H9 (cell line): ENCODE data around the gene DNAAF1. TPM values are rescaled to one million over a fixed set of nuclear protein-coding genes. Genes with fewer than 3 reads are reported as not detected.

Experiments
- DNase-seq: peaks from one replicate; pipeline ENCODE4 v3.0.0-alpha.2; 2017
- H2AFZ ChIP-seq: one replicate; pipeline ENCODE4 v1.6.1; 2013; ENCODE audit warnings: mild to moderate bottlenecking, low read length, control low read depth, moderate library complexity
- H2AK5ac ChIP-seq: 2 replicates; pipeline ENCODE4 v1.6.1; 2013; ENCODE audit warnings: low read length, control low read depth, mixed read lengths; ENCODE audit not compliant: insufficient read length
- H2BK120ac ChIP-seq: one replicate; pipeline ENCODE4 v1.6.1; 2013; ENCODE audit warnings: low read depth, mild to moderate bottlenecking, low read length, control low read depth, inconsistent platforms; ENCODE audit not compliant: poor library complexity, severe bottlenecking
- H2BK12ac ChIP-seq: 2 replicates; pipeline ENCODE4 v1.6.1; 2013; ENCODE audit warnings: low read length, control low read depth, mixed read lengths, low read depth; ENCODE audit not compliant: insufficient read length
- H2BK15ac ChIP-seq: 2 replicates; pipeline ENCODE4 v1.6.1; 2013; ENCODE audit warnings: low read depth, low read length, control low read depth
- H2BK20ac ChIP-seq: one replicate; pipeline ENCODE4 v1.6.1; 2013; ENCODE audit warnings: low read depth, mild to moderate bottlenecking, low read length, control low read depth, inconsistent platforms; ENCODE audit not compliant: poor library complexity, severe bottlenecking
- H2BK5ac ChIP-seq: 2 replicates; pipeline ENCODE4 v1.6.1; 2013; ENCODE audit warnings: low read length, control low read depth, mixed read lengths; ENCODE audit not compliant: insufficient read length
- H3K14ac ChIP-seq: 2 replicates; pipeline ENCODE4 v1.6.1; 2013; ENCODE audit warnings: low read length, control low read depth; ENCODE audit not compliant: insufficient read depth
- H3K18ac ChIP-seq: 2 replicates; pipeline ENCODE4 v1.6.1; 2013; ENCODE audit warnings: low read depth, mild to moderate bottlenecking, mixed read lengths, low read length, control low read depth; ENCODE audit not compliant: insufficient read length
- H3K23ac ChIP-seq: 2 replicates; pipeline ENCODE4 v1.6.1; 2013; ENCODE audit warnings: low read length, control low read depth, mixed read lengths, low read depth; ENCODE audit not compliant: insufficient read length
- H3K23me2 ChIP-seq: 2 replicates; pipeline ENCODE4 v1.6.1; 2013; ENCODE audit warnings: low read depth, mild to moderate bottlenecking, mixed read lengths, low read length, control low read depth; ENCODE audit not compliant: insufficient read length, poor library complexity, severe bottlenecking
- H3K27ac ChIP-seq: 2 replicates; pipeline ENCODE4 v1.5.1; 2013; ENCODE audit warnings: low read length, control low read depth, mixed read lengths, low read depth; ENCODE audit not compliant: insufficient read length
- H3K27me3 ChIP-seq: 2 replicates; pipeline ENCODE4 v1.6.1; 2013; ENCODE audit warnings: low read length, control low read depth, inconsistent platforms; ENCODE audit not compliant: insufficient read depth
- H3K4ac ChIP-seq: 2 replicates; pipeline ENCODE4 v1.6.1; 2013; ENCODE audit warnings: low read depth, mild to moderate bottlenecking, control low read depth, inconsistent platforms, low read length, moderate library complexity
- H3K4me1 ChIP-seq: 2 replicates; pipeline ENCODE4 v1.6.1; 2013; ENCODE audit warnings: low read length, control low read depth, inconsistent platforms; ENCODE audit not compliant: insufficient read depth
- H3K4me2 ChIP-seq: 2 replicates; pipeline ENCODE4 v1.6.1; 2013; ENCODE audit warnings: low read length, control low read depth, mixed read lengths; ENCODE audit not compliant: insufficient read length, insufficient read depth
- H3K56ac ChIP-seq: 2 replicates; pipeline ENCODE4 v1.6.1; 2013; ENCODE audit warnings: low read depth, mild to moderate bottlenecking, mixed read lengths, low read length, control low read depth; ENCODE audit not compliant: insufficient read length
- H3K79me1 ChIP-seq: 2 replicates; pipeline ENCODE4 v1.6.1; 2013; ENCODE audit warnings: low read depth, mild to moderate bottlenecking, moderate library complexity, low read length, control low read depth, inconsistent platforms; ENCODE audit not compliant: insufficient read depth, poor library complexity, severe bottlenecking
- H3K79me2 ChIP-seq: 2 replicates; pipeline ENCODE4 v1.6.1; 2013; ENCODE audit warnings: low read length, control low read depth, inconsistent platforms; ENCODE audit not compliant: insufficient read depth
- H3K9ac ChIP-seq: 2 replicates; pipeline ENCODE4 v1.6.1; 2013; ENCODE audit warnings: low read length, control low read depth, mixed read lengths; ENCODE audit not compliant: insufficient read length; ENCODE audit errors: extremely low read depth
- H3K9me3 ChIP-seq: one replicate; pipeline ENCODE4 v1.6.1; 2013; ENCODE audit warnings: low read depth, low read length, inconsistent platforms; ENCODE audit not compliant: control insufficient read depth
- H3T11ph ChIP-seq: one replicate; pipeline ENCODE4 v1.6.1; 2013; ENCODE audit warnings: mild to moderate bottlenecking, low read length, control low read depth, inconsistent platforms
- H4K20me1 ChIP-seq: one replicate; pipeline ENCODE4 v1.6.1; 2013; ENCODE audit not compliant: control insufficient read depth, insufficient read length, insufficient read depth
- H4K5ac ChIP-seq: 2 replicates; pipeline ENCODE4 v1.6.1; 2013; ENCODE audit warnings: low read depth, mild to moderate bottlenecking, mixed read lengths, low read length, control low read depth; ENCODE audit not compliant: insufficient read length
- H4K8ac ChIP-seq: replicated peaks from 2 replicates; pipeline ENCODE4 v1.6.1; 2013; ENCODE audit warnings: low read length, control low read depth, mixed read lengths, low read depth; ENCODE audit not compliant: insufficient read length
- H4K91ac ChIP-seq: 2 replicates; pipeline ENCODE4 v1.6.1; 2013; ENCODE audit warnings: low read depth, mild to moderate bottlenecking, moderate library complexity, mixed read lengths, low read length, control low read depth; ENCODE audit not compliant: insufficient read length
- H3K27ac Mint-ChIP-seq, 3 experiments: 2 replicates in 2 of 3; 3 replicates in 1 of 3; pipeline ENCODE4 v1.8.0; 2020 to 2021; ENCODE audit warnings: mixed read lengths in 3 of 3, mild to moderate bottlenecking in 1 of 3, moderate library complexity in 1 of 3
- H3K27me3 Mint-ChIP-seq: 2 replicates; pipeline ENCODE4 v1.8.0; 2021; ENCODE audit warnings: low read depth, mild to moderate bottlenecking, moderate library complexity, mixed read lengths
- H3K36me3 Mint-ChIP-seq, 3 experiments: 2 replicates in 2 of 3; 3 replicates in 1 of 3; pipeline ENCODE4 v1.8.0; 2020 to 2021; ENCODE audit warnings: low read depth in 3 of 3, mixed read lengths in 3 of 3; ENCODE audit not compliant: insufficient read depth in 1 of 3
- H3K4me1 Mint-ChIP-seq, 2 experiments: 2 replicates each; pipeline ENCODE4 v1.8.0; 2020; ENCODE audit warnings: mixed read lengths in 2 of 2
- H3K4me3 Mint-ChIP-seq, 2 experiments: 2 replicates in 1 of 2; 3 replicates in 1 of 2; pipeline ENCODE4 v1.8.0; 2020 to 2021; ENCODE audit warnings: mild to moderate bottlenecking in 2 of 2, mixed read lengths in 2 of 2, moderate library complexity in 1 of 2
- H3K9me3 Mint-ChIP-seq, 2 experiments: 2 replicates in 1 of 2; 3 replicates in 1 of 2; pipeline ENCODE4 v1.8.0; 2020; ENCODE audit warnings: mild to moderate bottlenecking in 2 of 2, mixed read lengths in 2 of 2, moderate library complexity in 1 of 2
- CTCF ChIP-seq: fragments of 200-600 bp; sonication (generic); conservative IDR thresholded peaks from 3 replicates; pipeline ENCODE4 v1.8.0; 2021; ENCODE audit warnings: antibody characterized with exemption, mild to moderate bottlenecking
- WGBS: extraction: QIAGEN DNeasy Blood & Tissue Kit; methylation state at CpG from one replicate; pipeline ENCODE4 v1.1.7; 2013; ENCODE audit warnings: missing lambda C conversion rate, low lambda C conversion rate, mixed read lengths; ENCODE audit not compliant: insufficient read length; ENCODE audit errors: extremely low coverage; 5-methylcytosine and 5-hydroxymethylcytosine counted together
- total RNA-seq: library from RNA; stranded (reverse); gene quantifications from 2 replicates; pipeline ENCODE4 v1.2.1, GENCODE V29; 2021

Gene DNAAF1
- total RNA-seq, 1 experiment from 2014 or later = not detected

GRCh38 chr16:84190731-84191388 lies 45.8 kb downstream of the DNAAF1 start, which contains the start of gene ADAD2:
ADAD2 (plus strand) TSS chr16:84191157; CDS start chr16:84191231, 74 bp downstream.
- no peak within 1 kb of the TSS for H3K14ac ChIP-seq
- Mint-ChIP-seq H3K4me1 (peaks cover 2 to 14% of the 10 kb centered on the region in 2 experiments; a peak in 3 of 4 replicates), H3K27ac (0 out of 7 replicates have a peak within 1 kb of the TSS, but pooled peaks of 1 of the 3 experiments have one; percentile 67), H3K36me3 (no peaks in the 10 kb centered on the region; a peak in 1 of 7 replicates), H3K9me3 (no peaks in the 10 kb centered on the region), H3K27me3 (peaks cover 4% of the 10 kb centered on the region; the same call in 1 of the 2 replicates), H3K4me3 (no peak within 1 kb of the TSS)
- DNase-seq = peak; percentile 70
- no peak within 1 kb of the TSS for H3K4ac ChIP-seq
- no peaks in the 10 kb centered on the region for H3K79me1 ChIP-seq
- H2AFZ ChIP-seq = no peak within 1 kb of the TSS
- no peak within 1 kb of the TSS for H4K8ac ChIP-seq
- H2BK15ac ChIP-seq = no peak within 1 kb of the TSS
- H3K56ac ChIP-seq = no peak within 1 kb of the TSS
- peaks cover 4% of the 10 kb centered on the region; the same call in 1 of the 2 replicates for H3K79me2 ChIP-seq
- no peak for TF ChIP-seq CTCF
- H3K4me1 ChIP-seq = no peaks in the 10 kb centered on the region
- no peak within 1 kb of the TSS for H4K91ac ChIP-seq
- H3K23ac ChIP-seq = no peak within 1 kb of the TSS
- no peak within 1 kb of the TSS for H2BK12ac ChIP-seq
- no peak within 1 kb of the TSS for H4K5ac ChIP-seq
- H3K4me2 ChIP-seq = no peak within 1 kb of the TSS
- no peak within 1 kb of the TSS for H3K18ac ChIP-seq
- no peak within 1 kb of the TSS for H3K27ac ChIP-seq
- no peak within 1 kb of the TSS for H3T11ph ChIP-seq
- H2BK5ac ChIP-seq = no peak within 1 kb of the TSS
- WGBS = no CpG with 5 or more reads among the region's 47 CpGs
- H3K9ac ChIP-seq = no peak within 1 kb of the TSS
- no peak within 1 kb of the TSS for H2BK20ac ChIP-seq
- no peak within 1 kb of the TSS for H2BK120ac ChIP-seq
- H4K20me1 ChIP-seq = no peaks in the 10 kb centered on the region
- H2AK5ac ChIP-seq = no peak within 1 kb of the TSS
- H3K9me3 ChIP-seq = no peaks in the 10 kb centered on the region
- H3K23me2 ChIP-seq = peaks cover 6% of the 10 kb centered on the region
- H3K27me3 ChIP-seq = no peaks in the 10 kb centered on the region
